ENCODE measurements around the gene CGREF1.

Gene CGREF1

DNA sequence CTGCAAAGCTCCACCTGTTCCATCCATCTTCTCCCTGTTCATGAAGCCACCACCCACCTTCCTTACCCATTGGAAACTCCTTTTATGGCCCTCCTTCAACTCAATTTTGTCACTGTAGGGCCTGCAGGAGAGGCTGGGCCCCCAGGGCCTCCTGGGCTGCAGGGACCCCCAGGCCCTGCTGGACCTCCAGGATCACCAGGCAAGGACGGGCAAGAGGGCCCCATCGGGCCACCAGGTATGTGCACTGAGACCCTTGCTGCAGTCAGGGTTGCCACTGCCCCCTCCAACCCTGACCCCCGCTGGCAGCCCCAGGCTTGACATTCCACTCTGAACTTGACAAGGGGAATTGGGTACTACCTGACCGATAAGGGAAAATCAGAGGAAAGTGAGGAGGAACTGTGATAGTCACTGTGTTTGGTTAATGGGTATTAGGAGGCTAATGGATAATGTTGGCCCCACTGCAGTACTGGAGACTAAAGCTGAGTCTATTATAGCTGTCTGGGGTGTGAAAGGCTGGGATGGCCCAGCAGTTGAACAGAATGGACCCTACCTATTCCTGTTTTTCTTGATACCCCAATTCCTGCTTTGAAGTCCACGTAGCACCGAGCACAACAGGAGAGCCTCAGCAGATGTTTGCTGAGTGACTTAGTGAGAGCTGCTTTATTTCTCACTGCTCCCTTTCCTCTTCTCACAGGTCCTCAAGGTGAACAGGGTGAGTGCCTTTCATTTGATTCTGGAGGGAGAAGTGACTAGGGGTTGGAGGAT lies 34.4 kb downstream of the CGREF1 start:
- Histone ChIP-seq H3K79me2 (ENCODE audit: low read length) (peaks cover 30% of the 10 kb centered on the region), H2AFZ (ENCODE audit: low read length) (no peak overlapping the region), H3K36me3 (replicated peaks; ENCODE audit: insufficient read depth, low read length) (no peaks in the 10 kb centered on the region), H3K4me2 (ENCODE audit: low read depth, low read length) (no peak overlapping the region), H4K20me1 (ENCODE audit: insufficient read depth, low read length) (no peaks in the 10 kb centered on the region), H3K9me3 (replicated peaks; ENCODE audit: insufficient read depth, low read length) (no peaks in the 10 kb centered on the region), H3K9ac (ENCODE audit: low read length) (no peak overlapping the region), H3K27ac (ENCODE audit: low read length) (no peak overlapping the region), H3K9me2 (replicated peaks; ENCODE audit: insufficient read depth, low read length) (no peaks in the 10 kb centered on the region), H3F3A (ENCODE audit: insufficient read depth, low read length) (peaks cover 27% of the 10 kb centered on the region), H3K4me3 (ENCODE audit: low read length) (no peak overlapping the region), H3K27me3 (replicated peaks; ENCODE audit: insufficient read depth, low read length) (no peaks in the 10 kb centered on the region), H3K4me1 (ENCODE audit: low read length) (peaks cover 25% of the 10 kb centered on the region)
- TF ChIP-seq, protein P1, sequence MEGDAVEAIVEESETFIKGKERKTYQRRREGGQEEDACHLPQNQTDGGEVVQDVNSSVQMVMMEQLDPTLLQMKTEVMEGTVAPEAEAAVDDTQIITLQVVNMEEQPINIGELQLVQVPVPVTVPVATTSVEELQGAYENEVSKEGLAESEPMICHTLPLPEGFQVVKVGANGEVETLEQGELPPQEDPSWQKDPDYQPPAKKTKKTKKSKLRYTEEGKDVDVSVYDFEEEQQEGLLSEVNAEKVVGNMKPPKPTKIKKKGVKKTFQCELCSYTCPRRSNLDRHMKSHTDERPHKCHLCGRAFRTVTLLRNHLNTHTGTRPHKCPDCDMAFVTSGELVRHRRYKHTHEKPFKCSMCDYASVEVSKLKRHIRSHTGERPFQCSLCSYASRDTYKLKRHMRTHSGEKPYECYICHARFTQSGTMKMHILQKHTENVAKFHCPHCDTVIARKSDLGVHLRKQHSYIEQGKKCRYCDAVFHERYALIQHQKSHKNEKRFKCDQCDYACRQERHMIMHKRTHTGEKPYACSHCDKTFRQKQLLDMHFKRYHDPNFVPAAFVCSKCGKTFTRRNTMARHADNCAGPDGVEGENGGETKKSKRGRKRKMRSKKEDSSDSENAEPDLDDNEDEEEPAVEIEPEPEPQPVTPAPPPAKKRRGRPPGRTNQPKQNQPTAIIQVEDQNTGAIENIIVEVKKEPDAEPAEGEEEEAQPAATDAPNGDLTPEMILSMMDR (IDR thresholded peaks at IDR 0.05; ENCODE audit: low read length) = no peak
- TF ChIP-seq EZH2phosphoT487 (IDR thresholded peaks at IDR 0.05; ENCODE audit: low read length) = no peak
- no peak for TF ChIP-seq EZH2 (optimal IDR thresholded peaks at IDR 0.05; ENCODE audit: low read depth, low read length)
- DNase-seq = no peak

- Histone ChIP-seq H3K9me2 (replicated peaks; ENCODE audit: insufficient read depth, low read length) (no peaks in the 10 kb centered on the region), H3K9ac (ENCODE audit: low read length) (no peak overlapping the region), H3K36me3 (replicated peaks; ENCODE audit: insufficient read depth, low read length) (no peaks in the 10 kb centered on the region), H3K4me1 (ENCODE audit: low read length) (peaks cover 25% of the 10 kb centered on the region), H3K79me2 (ENCODE audit: low read length) (peaks cover 31% of the 10 kb centered on the region), H3F3A (ENCODE audit: insufficient read depth, low read length) (peaks cover 27% of the 10 kb centered on the region), H3K9me3 (replicated peaks; ENCODE audit: insufficient read depth, low read length) (no peaks in the 10 kb centered on the region), H3K4me2 (ENCODE audit: low read depth, low read length) (no peak overlapping the region), H2AFZ (ENCODE audit: low read length) (no peak overlapping the region), H3K27me3 (replicated peaks; ENCODE audit: insufficient read depth, low read length) (no peaks in the 10 kb centered on the region), H3K27ac (ENCODE audit: low read length) (no peak overlapping the region), H3K4me3 (ENCODE audit: low read length) (no peak overlapping the region), H4K20me1 (ENCODE audit: insufficient read depth, low read length) (no peaks in the 10 kb centered on the region)
- TF ChIP-seq EZH2 (optimal IDR thresholded peaks at IDR 0.05; ENCODE audit: low read depth, low read length) (no peak), EZH2phosphoT487 (IDR thresholded peaks at IDR 0.05; ENCODE audit: low read length) (no peak)
- TF ChIP-seq, protein P1 (IDR thresholded peaks at IDR 0.05; ENCODE audit: low read length) = no peak
- no peak for DNase-seq
Observed at GRCh38 chr2:27083410-27084296, 35.3 kb downstream of the CGREF1 start.

DNA sequence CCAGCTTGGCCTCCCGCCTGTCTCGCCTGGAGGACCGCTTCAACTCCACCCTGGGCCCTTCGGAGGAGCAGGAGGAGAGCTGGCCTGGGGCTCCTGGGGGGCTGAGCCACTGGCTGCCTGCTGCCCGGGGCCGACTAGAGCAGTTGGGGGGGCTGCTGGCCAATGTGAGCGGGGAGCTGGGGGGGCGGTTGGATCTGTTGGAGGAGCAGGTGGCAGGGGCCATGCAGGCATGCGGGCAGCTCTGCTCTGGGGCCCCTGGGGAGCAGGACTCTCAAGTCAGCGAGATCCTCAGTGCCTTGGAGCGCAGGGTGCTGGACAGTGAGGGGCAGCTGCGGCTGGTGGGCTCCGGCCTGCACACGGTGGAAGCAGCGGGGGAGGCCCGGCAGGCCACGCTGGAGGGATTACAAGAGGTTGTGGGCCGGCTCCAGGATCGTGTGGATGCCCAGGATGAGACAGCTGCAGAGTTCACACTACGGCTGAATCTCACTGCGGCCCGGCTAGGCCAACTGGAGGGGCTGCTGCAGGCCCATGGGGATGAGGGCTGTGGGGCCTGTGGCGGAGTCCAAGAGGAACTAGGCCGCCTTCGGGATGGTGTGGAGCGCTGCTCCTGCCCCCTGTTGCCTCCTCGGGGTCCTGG lies 36.0 kb downstream of the CGREF1 start:
- H3K9me3 ChIP-seq (replicated peaks; ENCODE audit: insufficient read depth, low read length) = no peaks in the 10 kb centered on the region
- no peaks in the 10 kb centered on the region for H3K27me3 ChIP-seq (replicated peaks; ENCODE audit: insufficient read depth, low read length)
- DNase-seq = no peak
- H3K27ac ChIP-seq (ENCODE audit: low read length) = no peak overlapping the region
- H3K9ac ChIP-seq (ENCODE audit: low read length) = no peak overlapping the region
- H4K20me1 ChIP-seq (ENCODE audit: insufficient read depth, low read length) = no peaks in the 10 kb centered on the region
- peaks cover 27% of the 10 kb centered on the region for H3F3A ChIP-seq (ENCODE audit: insufficient read depth, low read length)
- no peak overlapping the region for H3K4me2 ChIP-seq (ENCODE audit: low read depth, low read length)
- peaks cover 26% of the 10 kb centered on the region for H3K4me1 ChIP-seq (ENCODE audit: low read length)
- no peak for TF ChIP-seq EZH2phosphoT487 (IDR thresholded peaks at IDR 0.05; ENCODE audit: low read length)
- TF ChIP-seq EZH2 (optimal IDR thresholded peaks at IDR 0.05; ENCODE audit: low read depth, low read length) = no peak
- TF ChIP-seq, protein P1 (IDR thresholded peaks at IDR 0.05; ENCODE audit: low read length) = no peak
- H3K4me3 ChIP-seq (ENCODE audit: low read length) = no peak overlapping the region
- H3K79me2 ChIP-seq (ENCODE audit: low read length) = peaks cover 28% of the 10 kb centered on the region
- no peaks in the 10 kb centered on the region for H3K36me3 ChIP-seq (replicated peaks; ENCODE audit: insufficient read depth, low read length)
- no peaks in the 10 kb centered on the region for H3K9me2 ChIP-seq (replicated peaks; ENCODE audit: insufficient read depth, low read length)
- H2AFZ ChIP-seq (ENCODE audit: low read length) = no peak overlapping the region

Measured in MM.1S (cell line).